A549 (cell line): Measurements from ENCODE around the gene LTA4H. TPM values are rescaled to one million over a fixed set of nuclear protein-coding genes. Genes with fewer than 3 reads are reported as not detected.

Experiments
- ATAC-seq, 2 experiments: fragments of 200-7000 bp in 1 of 2; fragments of >200 bp in 1 of 2; cut with Nextera tagmentation in 1 of 2; cut with Tn5 transposase in 1 of 2; 3 replicates each; pipeline versions ENCODE4 v1.8.0 to v1.9.1; 2018 to 2020; ENCODE audit warnings: mild to moderate bottlenecking in 1 of 2, moderate library complexity in 1 of 2
- CTCF ChIA-PET: fragments of 300-600 bp; sonication (Branson Sonifier 250); formaldehyde crosslinking; extraction: SDS; loops from one replicate; lab custom pipeline; 2021; ENCODE audit warnings: antibody characterized with exemption, inconsistent platforms; lab: Yijun Ruan, JAX
- POLR2A ChIA-PET: fragments of 350-600 bp; formaldehyde crosslinking; extraction: SDS; loops from one replicate; lab custom pipeline; 2021; ENCODE audit warnings: antibody characterized with exemption, inconsistent platforms; lab: Yijun Ruan, JAX
- DNase-seq, 2 experiments: peaks; one replicate each; pipeline versions ENCODE4 v3.0.0 to v3.0.0-alpha.2; 2011 to 2016; ENCODE audit warnings: low read depth in 1 of 2, low spot score in 1 of 2
- FAIRE-seq: peaks from 2 replicates; lab custom pipeline; 2011; peaks lifted over from hg19 to GRCh38; lab: Jason Lieb, UNC
- H3K27ac ChIP-seq, 2 experiments: fragments of >200 bp; sonication (Bioruptor Twin); formaldehyde crosslinking; 3 replicates each; pipeline ENCODE4 v1.5.1; 2016 to 2017
- H3K4me1 ChIP-seq: fragments of >200 bp; sonication (Bioruptor Twin); formaldehyde crosslinking; 3 replicates; pipeline ENCODE4 v1.6.1; 2016
- H3K4me2 ChIP-seq: fragments of >200 bp; sonication (Bioruptor Twin); formaldehyde crosslinking; 3 replicates; pipeline ENCODE4 v1.6.1; 2016
- H3K4me3 ChIP-seq: fragments of >200 bp; sonication (Bioruptor Twin); formaldehyde crosslinking; 3 replicates; pipeline ENCODE4 v1.5.1; 2016
- H3K9me3 ChIP-seq: fragments of >200 bp; sonication (Bioruptor Twin); formaldehyde crosslinking; 3 replicates; pipeline ENCODE4 v1.6.1; 2016
- CHD4 ChIP-seq: fragments of 200-600 bp; sonication (generic); IDR thresholded peaks from 2 replicates; pipeline ENCODE4 v1.6.1; 2016; ENCODE audit warnings: antibody characterized with exemption, mild to moderate bottlenecking, borderline replicate concordance
- CTCF ChIP-seq: fragments of >200 bp; sonication (Bioruptor Twin); formaldehyde crosslinking; IDR thresholded peaks from 3 replicates; pipeline ENCODE4 v1.5.1; 2016
- EHMT2 ChIP-seq: fragments of 200-600 bp; sonication (generic); IDR thresholded peaks from 2 replicates; pipeline ENCODE4 v1.6.1; 2016; ENCODE audit warnings: antibody characterized with exemption, low read depth, mild to moderate bottlenecking, moderate library complexity
- EP300 ChIP-seq, 2 experiments: fragments of >200 bp; sonication (Bioruptor Twin); formaldehyde crosslinking; IDR thresholded peaks; 2 replicates in 1 of 2; 3 replicates in 1 of 2; pipeline ENCODE4 v1.6.1; 2016 to 2017
- FOSL2 ChIP-seq, 2 experiments: fragments of 450-650 bp in 1 of 2; fragments of >200 bp in 1 of 2; sonication (Bioruptor Twin) in 1 of 2; formaldehyde crosslinking; IDR thresholded peaks; 2 replicates each; pipeline versions ENCODE4 v1.5.0 to v1.6.1; 2016 to 2020; ENCODE audit warnings: mild to moderate bottlenecking in 1 of 2, moderate library complexity in 1 of 2
- HDAC2 ChIP-seq: fragments of 200-600 bp; sonication (generic); IDR thresholded peaks from 2 replicates; pipeline ENCODE4 v1.6.1; 2016
- HMGXB4 ChIP-seq: fragments of 250-450 bp; sonication (Bioruptor Pico); IDR thresholded peaks from 2 replicates; pipeline ENCODE4 v1.5.0; 2021; ENCODE audit warnings: mild to moderate bottlenecking, moderate library complexity, borderline replicate concordance
- MYC ChIP-seq: IDR thresholded peaks from 2 replicates; pipeline ENCODE4 v1.6.1; 2012; ENCODE audit warnings: mild to moderate bottlenecking, inconsistent platforms, low read length, improper control_type of control experiment, borderline replicate concordance
- PBX3 ChIP-seq: IDR thresholded peaks from 2 replicates; pipeline ENCODE4 v1.6.1; 2012
- REST ChIP-seq: fragments of 200-600 bp; sonication (generic); IDR thresholded peaks from 2 replicates; pipeline ENCODE4 v1.6.1; 2016; ENCODE audit warnings: antibody characterized with exemption, mild to moderate bottlenecking, moderate library complexity
- RNF2 ChIP-seq: fragments of 200-600 bp; sonication (generic); IDR thresholded peaks from 2 replicates; pipeline ENCODE4 v1.6.1; 2016; ENCODE audit warnings: low read depth, mild to moderate bottlenecking, antibody characterized with exemption, moderate library complexity, borderline replicate concordance
- WGBS: methylation state at CpG from one replicate; pipeline ENCODE4 v1.1.6; 2017; ENCODE audit errors: missing lambda C conversion rate; 5-methylcytosine and 5-hydroxymethylcytosine counted together
- polyA plus RNA-seq, 4 experiments: library from polyadenylated mRNA; depleted of rRNA in 3 of 4; stranded (reverse); fragments of >200 nt; fragmentation: RNase III in 1 of 4; extraction: RNeasy Plus Mini Kit Qiagen cat#74134 plus additional on column Dnase treatment in 1 of 4; gene quantifications; 2 replicates in 3 of 4; 3 replicates in 1 of 4; pipeline ENCODE4 v1.2.3, GENCODE V29; 2011 to 2017

The LTA4H gene
- polyA plus RNA-seq, 2 of the 4 experiments (the other 2 are of a cell fraction) = 126 to 174 TPM

- DNase-seq = peak in 1 of 2 experiments; percentile 37
- peak in 1 of 2 experiments; percentile 69; a peak in 3 of 6 replicates for ATAC-seq
Measured at GRCh38 chr12:96048393-96048969, 13.1 kb upstream of the LTA4H start.

More at GRCh38 chr12:96048393-96048969, 13.1 kb upstream of the LTA4H start:
- peak overlapping the region; percentile 68 for H3K4me2 ChIP-seq
- ChIA-PET POLR2A (interaction anchor here (0.6 to 1.0 kb wide), 2 partner anchors 13 to 171 kb away, joined by 3 read pairs; partner anchors contain the start of gene LTA4H), CTCF (interaction anchor here (0.6 to 3.7 kb wide), 10 partner anchors 10 to 468 kb away, joined by 3 to 12 read pairs (median 4); partner anchors contain the start of gene CDK17)
- H3K9me3 ChIP-seq = no peaks in the 10 kb centered on the region
- no peak overlapping the region for H3K4me3 ChIP-seq
- no peak for FAIRE-seq
- 29% methylated on average over 5 of the region's 5 CpGs for WGBS
- peak overlapping the region; percentile 62 to 86 for H3K27ac ChIP-seq
- H3K4me1 ChIP-seq = peaks cover 44% of the 10 kb centered on the region
- TF ChIP-seq MYC (no peak), PBX3 (no peak), HMGXB4 (CRISPR knock-in tag) (no peak), CHD4 (no peak), HDAC2 (no peak), RNF2 (no peak), CTCF (no peak), REST (no peak), FOSL2 (IDR thresholded peaks at IDR 0.05) (no peak), FOSL2 (CRISPR knock-in tag; IDR thresholded peaks at IDR 0.05) (no peak; the same call in 1 of the 2 replicates), EP300 (IDR thresholded peaks at IDR 0.05) (no peak), EHMT2 (no peak)
